Ishikawa (cell line): ENCODE data around the gene SH3RF1.

Source experiments
- CEBPB ChIP-seq: IDR thresholded peaks from 2 replicates; pipeline ENCODE4 v1.6.1; 2012
- CREB1 ChIP-seq: IDR thresholded peaks from 2 replicates; pipeline ENCODE4 v1.6.1; 2012; ENCODE audit warnings: low read depth
- EGR1 ChIP-seq: IDR thresholded peaks from 2 replicates; pipeline ENCODE4 v1.6.1; 2012
- EP300 ChIP-seq: IDR thresholded peaks from 2 replicates; pipeline ENCODE4 v1.6.1; 2012; ENCODE audit warnings: borderline replicate concordance
- FOXM1 ChIP-seq: IDR thresholded peaks from 2 replicates; pipeline ENCODE4 v1.6.1; 2012; ENCODE audit warnings: low read depth, borderline replicate concordance
- NFIC ChIP-seq: IDR thresholded peaks from 2 replicates; pipeline ENCODE4 v1.6.1; 2012
- RAD21 ChIP-seq: IDR thresholded peaks from 2 replicates; pipeline ENCODE4 v1.6.1; 2012; ENCODE audit warnings: low read depth
- TAF1 ChIP-seq: IDR thresholded peaks from 2 replicates; pipeline ENCODE4 v1.6.1; 2012; ENCODE audit warnings: low read depth, mild to moderate bottlenecking
- TCF12 ChIP-seq: IDR thresholded peaks from 2 replicates; pipeline ENCODE4 v1.6.1; 2012; ENCODE audit warnings: low read depth
- TEAD4 ChIP-seq: IDR thresholded peaks from 2 replicates; pipeline ENCODE4 v1.6.1; 2012
- USF1 ChIP-seq: IDR thresholded peaks from 2 replicates; pipeline ENCODE4 v1.6.1; 2012
- YY1 ChIP-seq: IDR thresholded peaks from 2 replicates; pipeline ENCODE4 v1.6.1; 2012; ENCODE audit warnings: low read depth
- ZBTB7A ChIP-seq: IDR thresholded peaks from 2 replicates; pipeline ENCODE4 v1.6.1; 2012; ENCODE audit warnings: low read depth
- TF ChIP-seq, protein P1 (sequence below): IDR thresholded peaks from 2 replicates; pipeline ENCODE4 v1.6.1; 2012
- TF ChIP-seq, protein P2 (sequence below): IDR thresholded peaks from 2 replicates; pipeline ENCODE4 v1.6.1; 2012; ENCODE audit warnings: low read depth, mild to moderate bottlenecking

The SH3RF1 gene

DNA sequence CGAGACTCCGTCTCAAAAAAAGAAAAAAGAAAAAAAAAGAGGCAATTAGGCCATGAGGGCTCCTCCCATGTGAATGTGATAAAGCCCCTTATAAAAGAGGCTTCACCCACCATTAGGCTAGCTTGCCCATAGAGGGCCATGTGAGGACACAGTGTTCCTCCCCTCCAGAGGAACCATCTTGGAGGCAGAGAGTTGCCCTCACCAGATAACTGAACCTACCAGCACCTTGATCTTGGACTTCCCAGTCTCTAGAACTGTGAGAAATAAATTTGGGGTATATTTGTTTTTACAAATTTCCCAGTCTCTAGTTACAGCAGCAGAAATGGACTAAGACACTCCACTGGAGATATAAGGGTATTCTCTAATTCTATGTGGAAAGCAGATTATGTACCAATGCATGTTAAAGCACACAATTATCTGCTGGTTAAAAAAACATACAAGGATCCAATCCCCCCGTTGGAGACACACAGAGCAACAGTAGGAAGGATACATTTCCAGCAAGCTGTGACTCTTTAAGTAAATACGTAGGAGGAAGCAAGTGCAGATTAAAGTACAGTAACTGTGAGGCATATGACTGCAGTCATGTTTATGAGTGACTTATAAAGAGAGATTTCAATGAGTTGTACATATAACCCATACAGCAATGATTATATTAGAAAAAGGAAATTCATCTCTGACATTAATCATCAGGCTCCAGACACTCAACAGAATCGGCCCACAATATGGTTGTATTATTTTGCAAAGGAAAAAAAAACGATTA is 21.4 kb downstream of the SH3RF1 start:
- TF ChIP-seq USF1 (no peak), FOXM1 (no peak), NFIC (no peak), EGR1 (no peak), TCF12 (no peak), TAF1 (no peak), ZBTB7A (no peak), CREB1 (no peak), RAD21 (no peak), TEAD4 (no peak)

DNA sequence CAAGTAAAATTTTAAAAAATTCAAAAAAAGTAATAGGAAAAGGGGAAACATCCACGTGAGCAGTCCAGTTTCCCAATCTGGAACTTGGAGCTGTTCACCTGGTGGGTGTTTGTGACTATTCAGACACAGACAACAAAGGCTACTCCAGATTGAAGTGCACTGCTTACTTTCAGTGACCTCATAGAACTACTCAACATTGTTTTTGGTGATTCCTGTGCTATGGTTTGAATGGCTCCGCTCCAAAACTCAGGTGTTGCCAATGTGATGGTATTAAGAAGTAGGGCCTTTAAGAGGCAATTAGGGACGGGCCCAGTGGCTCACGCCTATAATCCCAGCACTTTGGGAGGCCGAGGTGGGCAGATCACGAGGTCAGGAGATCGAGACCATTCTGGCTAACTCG is 22.1 kb downstream of the SH3RF1 start:
- TF ChIP-seq USF1: no peak
- TF ChIP-seq CEBPB: no peak
- TF ChIP-seq YY1: no peak
- TF ChIP-seq CREB1: no peak
- TF ChIP-seq TAF1: no peak
- TF ChIP-seq EGR1: no peak

- TF ChIP-seq NFIC (no peak), TAF1 (no peak), ZBTB7A (no peak), TCF12 (no peak), CEBPB (no peak), CREB1 (no peak), TEAD4 (no peak)
- TF ChIP-seq, protein P1, sequence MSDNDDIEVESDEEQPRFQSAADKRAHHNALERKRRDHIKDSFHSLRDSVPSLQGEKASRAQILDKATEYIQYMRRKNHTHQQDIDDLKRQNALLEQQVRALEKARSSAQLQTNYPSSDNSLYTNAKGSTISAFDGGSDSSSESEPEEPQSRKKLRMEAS: no peak
- TF ChIP-seq, protein P2, sequence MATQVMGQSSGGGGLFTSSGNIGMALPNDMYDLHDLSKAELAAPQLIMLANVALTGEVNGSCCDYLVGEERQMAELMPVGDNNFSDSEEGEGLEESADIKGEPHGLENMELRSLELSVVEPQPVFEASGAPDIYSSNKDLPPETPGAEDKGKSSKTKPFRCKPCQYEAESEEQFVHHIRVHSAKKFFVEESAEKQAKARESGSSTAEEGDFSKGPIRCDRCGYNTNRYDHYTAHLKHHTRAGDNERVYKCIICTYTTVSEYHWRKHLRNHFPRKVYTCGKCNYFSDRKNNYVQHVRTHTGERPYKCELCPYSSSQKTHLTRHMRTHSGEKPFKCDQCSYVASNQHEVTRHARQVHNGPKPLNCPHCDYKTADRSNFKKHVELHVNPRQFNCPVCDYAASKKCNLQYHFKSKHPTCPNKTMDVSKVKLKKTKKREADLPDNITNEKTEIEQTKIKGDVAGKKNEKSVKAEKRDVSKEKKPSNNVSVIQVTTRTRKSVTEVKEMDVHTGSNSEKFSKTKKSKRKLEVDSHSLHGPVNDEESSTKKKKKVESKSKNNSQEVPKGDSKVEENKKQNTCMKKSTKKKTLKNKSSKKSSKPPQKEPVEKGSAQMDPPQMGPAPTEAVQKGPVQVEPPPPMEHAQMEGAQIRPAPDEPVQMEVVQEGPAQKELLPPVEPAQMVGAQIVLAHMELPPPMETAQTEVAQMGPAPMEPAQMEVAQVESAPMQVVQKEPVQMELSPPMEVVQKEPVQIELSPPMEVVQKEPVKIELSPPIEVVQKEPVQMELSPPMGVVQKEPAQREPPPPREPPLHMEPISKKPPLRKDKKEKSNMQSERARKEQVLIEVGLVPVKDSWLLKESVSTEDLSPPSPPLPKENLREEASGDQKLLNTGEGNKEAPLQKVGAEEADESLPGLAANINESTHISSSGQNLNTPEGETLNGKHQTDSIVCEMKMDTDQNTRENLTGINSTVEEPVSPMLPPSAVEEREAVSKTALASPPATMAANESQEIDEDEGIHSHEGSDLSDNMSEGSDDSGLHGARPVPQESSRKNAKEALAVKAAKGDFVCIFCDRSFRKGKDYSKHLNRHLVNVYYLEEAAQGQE: no peak
These were observed 23.8 kb downstream of the SH3RF1 start for GRCh38 chr4:169246957-169247396.

DNA sequence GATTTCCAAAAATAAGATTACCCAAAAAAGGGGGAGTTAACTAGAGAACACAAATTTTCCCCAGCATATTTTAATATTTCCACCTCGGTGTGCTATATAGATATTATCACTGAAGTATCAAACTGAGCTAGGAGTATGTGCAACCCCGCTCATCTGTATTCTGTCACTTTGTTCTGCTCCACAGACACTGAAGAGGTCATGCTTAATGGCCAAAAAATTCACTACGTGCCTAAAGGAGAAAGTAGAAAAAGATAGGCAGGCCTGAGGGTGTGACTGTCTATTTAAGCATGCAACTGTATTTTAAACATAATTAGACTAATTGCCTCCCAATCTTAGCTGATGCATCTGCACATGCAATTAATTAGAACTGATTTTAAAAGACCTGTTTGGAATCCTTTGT is 24.5 kb downstream of the SH3RF1 start:
- TF ChIP-seq NFIC (no peak), USF1 (no peak), FOXM1 (no peak), TCF12 (no peak), CREB1 (no peak), EP300 (no peak), CEBPB (no peak), ZBTB7A (no peak), RAD21 (no peak)
- TF ChIP-seq, protein P1: no peak

- TF ChIP-seq CREB1 (no peak), CEBPB (no peak), RAD21 (no peak), USF1 (no peak), TCF12 (no peak), NFIC (no peak), TEAD4 (no peak), EGR1 (no peak), FOXM1 (no peak), TAF1 (no peak), ZBTB7A (no peak)
- TF ChIP-seq, protein P1: no peak
- TF ChIP-seq, protein P2: no peak
These were observed 25.7 kb downstream of the SH3RF1 start for GRCh38 chr4:169245061-169245460.
